OCI-LY3 (cell line): Measurements from ENCODE around the gene JPH3.

Experiments
- EZH2phosphoT487 ChIP-seq: fragments of 200-600 bp; shearing (Covaris generic); IDR thresholded peaks from 2 replicates; pipeline ENCODE4 v1.6.1; 2018; ENCODE audit warnings: antibody characterized with exemption, mixed run types, low read depth
- TF ChIP-seq, protein P1 (sequence below): fragments of 200-600, 300-600 bp; sonication (generic); IDR thresholded peaks from 2 replicates; pipeline ENCODE4 v1.5.1; 2014; ENCODE audit warnings: antibody characterized with exemption, low read length, low read depth

DNA sequence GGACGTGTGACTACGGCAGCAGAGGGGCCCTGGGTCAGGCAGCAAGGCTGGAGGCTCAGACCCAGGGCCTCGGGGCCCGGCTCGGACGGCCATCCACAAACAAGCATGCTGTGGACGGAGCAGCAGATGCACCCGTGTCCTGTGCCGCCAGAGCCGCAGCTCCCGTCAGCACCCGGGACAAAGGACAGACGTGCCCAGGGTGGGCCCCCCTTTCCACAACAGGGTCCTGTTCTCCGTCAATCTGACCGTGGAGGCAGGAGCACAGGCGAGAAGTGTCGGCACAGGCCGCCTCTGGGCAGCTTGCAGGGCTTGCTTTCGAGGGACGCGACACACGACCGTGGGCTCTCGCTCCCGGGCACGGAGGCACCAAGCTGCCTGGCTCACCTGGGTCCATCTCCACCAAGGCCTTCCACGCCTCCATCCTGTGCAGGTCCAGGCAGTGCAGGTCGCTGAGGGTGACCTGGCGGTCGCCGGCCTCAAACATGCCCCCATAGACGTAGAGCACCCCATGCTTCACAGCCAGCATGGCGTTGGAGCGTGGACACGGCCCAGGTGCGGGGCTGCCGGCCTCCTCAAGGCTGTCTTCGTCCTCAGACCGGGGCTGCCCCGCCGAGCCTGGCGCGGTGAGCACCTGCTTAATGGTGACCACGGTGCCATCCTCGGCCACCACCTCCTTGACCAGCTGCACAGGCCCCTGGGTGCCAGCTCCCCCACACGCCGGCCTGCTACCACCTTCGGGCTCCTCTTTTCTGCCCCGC, 106.8 kb downstream of the JPH3 start:
- TF ChIP-seq, protein P1, sequence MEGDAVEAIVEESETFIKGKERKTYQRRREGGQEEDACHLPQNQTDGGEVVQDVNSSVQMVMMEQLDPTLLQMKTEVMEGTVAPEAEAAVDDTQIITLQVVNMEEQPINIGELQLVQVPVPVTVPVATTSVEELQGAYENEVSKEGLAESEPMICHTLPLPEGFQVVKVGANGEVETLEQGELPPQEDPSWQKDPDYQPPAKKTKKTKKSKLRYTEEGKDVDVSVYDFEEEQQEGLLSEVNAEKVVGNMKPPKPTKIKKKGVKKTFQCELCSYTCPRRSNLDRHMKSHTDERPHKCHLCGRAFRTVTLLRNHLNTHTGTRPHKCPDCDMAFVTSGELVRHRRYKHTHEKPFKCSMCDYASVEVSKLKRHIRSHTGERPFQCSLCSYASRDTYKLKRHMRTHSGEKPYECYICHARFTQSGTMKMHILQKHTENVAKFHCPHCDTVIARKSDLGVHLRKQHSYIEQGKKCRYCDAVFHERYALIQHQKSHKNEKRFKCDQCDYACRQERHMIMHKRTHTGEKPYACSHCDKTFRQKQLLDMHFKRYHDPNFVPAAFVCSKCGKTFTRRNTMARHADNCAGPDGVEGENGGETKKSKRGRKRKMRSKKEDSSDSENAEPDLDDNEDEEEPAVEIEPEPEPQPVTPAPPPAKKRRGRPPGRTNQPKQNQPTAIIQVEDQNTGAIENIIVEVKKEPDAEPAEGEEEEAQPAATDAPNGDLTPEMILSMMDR = no peak
- TF ChIP-seq EZH2phosphoT487 = no peak
